ENCODE measurements around the gene HYAL2.

Gene HYAL2

DNA sequence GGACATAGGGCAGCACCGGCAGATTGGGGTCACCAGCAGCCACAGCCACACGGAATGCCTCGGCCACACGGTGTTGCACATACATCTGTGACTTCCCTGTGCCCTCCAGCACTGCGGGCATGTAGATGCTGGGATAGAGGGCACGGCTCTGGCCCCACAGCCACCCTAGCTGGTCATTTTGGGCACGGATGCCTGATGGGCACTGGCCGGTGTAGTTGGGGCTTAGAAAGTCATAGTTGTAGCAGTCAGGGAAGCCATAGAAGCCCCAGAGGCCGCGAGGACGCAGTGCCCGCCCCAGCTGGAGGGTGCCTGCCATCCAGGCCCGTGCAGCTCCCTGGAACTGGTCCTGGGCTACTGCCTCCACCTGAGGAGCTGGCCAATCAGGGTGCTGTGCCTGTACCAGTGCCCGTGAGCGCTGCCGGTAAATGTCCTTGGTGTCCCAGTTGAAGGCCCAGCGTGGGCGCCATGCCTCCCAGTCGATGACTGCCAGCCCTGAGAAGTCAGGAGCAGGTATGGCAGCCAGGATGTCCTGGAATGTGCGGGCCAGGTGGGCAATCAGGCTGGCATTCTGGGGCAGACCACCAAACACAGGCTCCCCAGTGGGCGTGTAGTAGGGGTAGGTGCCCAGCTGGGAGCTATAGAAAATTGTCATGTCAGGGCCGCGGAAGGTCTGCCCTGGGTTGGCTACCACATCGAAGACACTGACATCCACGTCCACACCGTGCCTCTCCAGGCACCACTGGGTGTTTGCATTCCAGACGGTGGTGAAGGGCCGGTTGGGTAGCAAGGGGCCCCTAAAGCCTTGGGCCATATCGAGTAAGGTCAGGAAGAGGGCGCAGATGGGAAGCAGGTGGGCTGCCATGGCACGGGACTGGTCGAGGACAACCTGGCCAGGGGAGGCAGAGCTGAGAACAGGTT is 20.2 kb downstream of the HYAL2 start:
- no peak overlapping the region for H3K4me2 ChIP-seq (ENCODE audit: low read depth, low read length, poor library complexity, severe bottlenecking)
- TF ChIP-seq EZH2phosphoT487 (conservative IDR thresholded peaks at IDR 0.05; ENCODE audit: low read length) = no peak
- TF ChIP-seq, protein P1, sequence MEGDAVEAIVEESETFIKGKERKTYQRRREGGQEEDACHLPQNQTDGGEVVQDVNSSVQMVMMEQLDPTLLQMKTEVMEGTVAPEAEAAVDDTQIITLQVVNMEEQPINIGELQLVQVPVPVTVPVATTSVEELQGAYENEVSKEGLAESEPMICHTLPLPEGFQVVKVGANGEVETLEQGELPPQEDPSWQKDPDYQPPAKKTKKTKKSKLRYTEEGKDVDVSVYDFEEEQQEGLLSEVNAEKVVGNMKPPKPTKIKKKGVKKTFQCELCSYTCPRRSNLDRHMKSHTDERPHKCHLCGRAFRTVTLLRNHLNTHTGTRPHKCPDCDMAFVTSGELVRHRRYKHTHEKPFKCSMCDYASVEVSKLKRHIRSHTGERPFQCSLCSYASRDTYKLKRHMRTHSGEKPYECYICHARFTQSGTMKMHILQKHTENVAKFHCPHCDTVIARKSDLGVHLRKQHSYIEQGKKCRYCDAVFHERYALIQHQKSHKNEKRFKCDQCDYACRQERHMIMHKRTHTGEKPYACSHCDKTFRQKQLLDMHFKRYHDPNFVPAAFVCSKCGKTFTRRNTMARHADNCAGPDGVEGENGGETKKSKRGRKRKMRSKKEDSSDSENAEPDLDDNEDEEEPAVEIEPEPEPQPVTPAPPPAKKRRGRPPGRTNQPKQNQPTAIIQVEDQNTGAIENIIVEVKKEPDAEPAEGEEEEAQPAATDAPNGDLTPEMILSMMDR (IDR thresholded peaks at IDR 0.05; ENCODE audit: insufficient read depth, low read length, poor library complexity, severe bottlenecking) = no peak
- H3F3A ChIP-seq (ENCODE audit: insufficient read depth) = no peaks in the 10 kb centered on the region
- H3K4me3 ChIP-seq (ENCODE audit: insufficient read depth, low read length, poor library complexity, severe bottlenecking) = no peak overlapping the region
- no peak overlapping the region for H2AFZ ChIP-seq (ENCODE audit: low read depth, low read length, severe bottlenecking)
- H3K9me3 ChIP-seq (ENCODE audit: insufficient read depth, low read length) = no peaks in the 10 kb centered on the region
- H3K9ac ChIP-seq (ENCODE audit: low read length) = no peak overlapping the region
- H3K36me3 ChIP-seq (ENCODE audit: low read length) = no peaks in the 10 kb centered on the region
- no peaks in the 10 kb centered on the region for H3K79me2 ChIP-seq (ENCODE audit: insufficient read depth, low read length)
- H4K20me1 ChIP-seq (ENCODE audit: low read depth, low read length) = no peaks in the 10 kb centered on the region
- H3K27ac ChIP-seq (ENCODE audit: low read depth, low read length) = no peak overlapping the region
- no peaks in the 10 kb centered on the region for H3K27me3 ChIP-seq (ENCODE audit: low read length)
- no peaks in the 10 kb centered on the region for H3K9me2 ChIP-seq (replicated peaks; ENCODE audit: insufficient read depth, low read length)

DNA sequence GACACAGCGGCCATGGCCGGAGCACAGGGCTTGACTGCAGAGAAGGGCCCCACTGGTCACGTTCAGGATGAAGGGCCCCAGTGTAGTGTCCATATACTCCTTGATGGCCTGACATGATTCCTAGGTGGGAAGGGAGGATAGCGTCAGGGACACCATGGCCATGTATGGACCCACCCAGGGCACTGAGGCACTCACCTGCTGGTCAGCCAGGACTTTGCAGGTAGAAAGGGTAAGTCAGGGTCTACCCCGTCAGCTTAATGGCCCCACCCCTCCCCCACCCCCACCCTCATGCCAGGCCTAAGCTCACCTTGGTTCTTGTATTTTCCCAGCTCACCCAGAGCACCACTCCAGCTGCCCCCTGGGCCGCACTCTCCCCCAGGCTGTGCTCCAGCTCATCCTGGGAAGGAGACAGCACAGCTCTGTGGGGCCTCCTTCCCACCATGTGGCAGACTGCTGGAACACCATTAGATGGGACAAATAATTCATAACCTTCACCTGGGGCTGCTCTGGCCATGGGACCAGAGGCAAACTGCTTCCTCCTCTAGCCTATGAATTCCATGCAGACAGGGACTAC is 21.8 kb downstream of the HYAL2 start:
- Histone ChIP-seq H3K79me2 (ENCODE audit: insufficient read depth, low read length) (no peaks in the 10 kb centered on the region), H3K9me2 (replicated peaks; ENCODE audit: insufficient read depth, low read length) (no peaks in the 10 kb centered on the region), H3K36me3 (ENCODE audit: low read length) (no peaks in the 10 kb centered on the region), H3K27ac (ENCODE audit: low read depth, low read length) (no peak overlapping the region), H3K4me3 (ENCODE audit: insufficient read depth, low read length, poor library complexity, severe bottlenecking) (no peak overlapping the region), H3K9ac (ENCODE audit: low read length) (0 out of 2 replicates have a peak overlapping the region, but pooled peaks have one; percentile 66), H3K27me3 (ENCODE audit: low read length) (no peaks in the 10 kb centered on the region), H3F3A (ENCODE audit: insufficient read depth) (no peaks in the 10 kb centered on the region), H4K20me1 (ENCODE audit: low read depth, low read length) (no peaks in the 10 kb centered on the region), H2AFZ (ENCODE audit: low read depth, low read length, severe bottlenecking) (no peak overlapping the region), H3K4me2 (ENCODE audit: low read depth, low read length, poor library complexity, severe bottlenecking) (no peak overlapping the region), H3K9me3 (ENCODE audit: insufficient read depth, low read length) (no peaks in the 10 kb centered on the region)
- TF ChIP-seq EZH2phosphoT487 (conservative IDR thresholded peaks at IDR 0.05; ENCODE audit: low read length) = no peak
- TF ChIP-seq, protein P1 (IDR thresholded peaks at IDR 0.05; ENCODE audit: insufficient read depth, low read length, poor library complexity, severe bottlenecking) = no peak

DNA sequence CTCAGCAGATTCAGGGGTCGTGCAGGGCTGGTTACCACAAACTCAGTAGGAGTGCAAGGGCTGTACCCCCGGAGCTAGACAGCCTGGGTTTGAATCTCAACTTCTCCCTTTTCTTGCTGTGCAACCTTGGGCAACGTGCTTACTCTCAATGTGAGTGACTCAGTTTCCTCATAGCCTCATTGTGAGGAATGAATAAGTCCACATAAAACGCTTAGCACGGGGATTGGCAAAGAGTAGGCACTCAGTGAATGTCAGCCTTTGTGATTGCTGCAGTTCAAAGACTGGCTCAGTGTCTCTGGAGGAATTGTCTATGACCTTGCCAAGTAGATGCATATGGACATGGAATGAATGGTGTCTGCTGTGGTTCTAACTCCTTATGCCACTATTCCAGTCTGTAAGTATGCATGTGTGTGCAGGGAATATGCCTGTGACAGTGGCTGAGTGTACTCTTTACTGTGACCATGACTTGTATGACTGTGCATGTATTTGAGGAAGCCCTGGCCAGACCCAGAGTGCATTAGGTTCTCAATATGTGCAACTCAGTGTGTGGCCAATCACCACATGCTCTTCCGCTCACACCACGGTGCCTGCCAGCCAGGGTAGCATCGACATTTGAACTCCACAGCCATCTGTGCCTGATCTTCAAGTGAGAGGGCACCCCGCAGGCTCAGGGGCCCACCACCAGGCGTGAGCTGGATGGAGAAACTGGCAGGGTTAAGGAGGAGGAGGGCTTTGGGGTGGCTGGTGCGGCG is 22.4 kb downstream of the HYAL2 start:
- Histone ChIP-seq H3K27me3 (ENCODE audit: low read length) (no peaks in the 10 kb centered on the region), H4K20me1 (ENCODE audit: low read depth, low read length) (no peaks in the 10 kb centered on the region), H3K9ac (ENCODE audit: low read length) (peak overlapping the region; percentile 66), H3K4me2 (ENCODE audit: low read depth, low read length, poor library complexity, severe bottlenecking) (peak overlapping the region; percentile 76), H3K27ac (ENCODE audit: low read depth, low read length) (peak overlapping the region; percentile 33), H3K9me2 (replicated peaks; ENCODE audit: insufficient read depth, low read length) (no peaks in the 10 kb centered on the region), H3F3A (ENCODE audit: insufficient read depth) (no peaks in the 10 kb centered on the region), H3K4me3 (ENCODE audit: insufficient read depth, low read length, poor library complexity, severe bottlenecking) (peak overlapping the region; percentile 57), H3K9me3 (ENCODE audit: insufficient read depth, low read length) (no peaks in the 10 kb centered on the region), H2AFZ (ENCODE audit: low read depth, low read length, severe bottlenecking) (peak overlapping the region; percentile 78), H3K79me2 (ENCODE audit: insufficient read depth, low read length) (no peaks in the 10 kb centered on the region), H3K36me3 (ENCODE audit: low read length) (no peaks in the 10 kb centered on the region)
- no peak for TF ChIP-seq EZH2phosphoT487 (conservative IDR thresholded peaks at IDR 0.05; ENCODE audit: low read length)
- TF ChIP-seq, protein P1 (IDR thresholded peaks at IDR 0.05; ENCODE audit: insufficient read depth, low read length, poor library complexity, severe bottlenecking) = no peak
